ENCODE results near the gene CNTNAP2. TPM values are rescaled to one million over a fixed set of nuclear protein-coding genes. Genes with fewer than 3 reads are reported as not detected.

The CNTNAP2 gene
- total and polyA plus RNA-seq, 9 of the 15 experiments (the other 6 are each of a cell fraction or from before 2014, with no cell fraction given) = 0.04 to 0.62 (median 0.09) TPM; not detected in 4

GRCh38 chr7:147321504-147321903, 1204.9 kb downstream of the CNTNAP2 start:
- Histone ChIP-seq H3K79me2 (ENCODE audit: control insufficient read depth, insufficient read depth, low read length) (no peaks in the 10 kb centered on the region), H3K36me3 (ENCODE audit: control insufficient read depth, insufficient read depth, low read length) (no peaks in the 10 kb centered on the region), H3K9me3 (replicated peaks; ENCODE audit: control insufficient read depth, insufficient read depth, low read depth, low read length) (no peaks in the 10 kb centered on the region), H3K4me1 (replicated peaks in 1 of 2; ENCODE audit: control insufficient read depth in 2 of 2, insufficient read depth in 2 of 2, low read length in 2 of 2) (no peaks in the 10 kb centered on the region), H4K20me1 (replicated peaks; ENCODE audit: control insufficient read depth, insufficient read depth, low read length) (no peaks in the 10 kb centered on the region), H3K27ac (ENCODE audit: extremely low read depth, low read depth, low read length) (no peak overlapping the region), H3K4me2 (ENCODE audit: insufficient read depth, low read length) (no peak overlapping the region), H3K9me1 (ENCODE audit: control insufficient read depth, insufficient read depth, low read length) (no peaks in the 10 kb centered on the region), H2AFZ (ENCODE audit: low read depth, low read length) (no peak overlapping the region), H3K4me3 (no peak overlapping the region), H3K27me3 (ENCODE audit: control insufficient read depth in 2 of 2, insufficient read depth in 2 of 2, low read length in 2 of 2) (no peaks in the 10 kb centered on the region), H3K9ac (ENCODE audit: insufficient read depth in 1 of 2, low read depth in 2 of 2, low read length in 2 of 2) (no peak overlapping the region)
- ATAC-seq (no peak), FAIRE-seq (no peak), DNase-seq (ENCODE audit: extremely low read depth in 1 of 4, low spot score in 3 of 4) (no peak)
- TF ChIP-seq XRCC4 (IDR thresholded peaks at IDR 0.05; ENCODE audit: extremely low read depth, insufficient read depth, insufficient read length) = no peak
- TF ChIP-seq SRSF1 (IDR thresholded peaks at IDR 0.05; ENCODE audit: low read depth, low read length) = no peak
- TF ChIP-seq ZBTB34 (CRISPR knock-in tag; IDR thresholded peaks at IDR 0.05) = no peak
- no peak for TF ChIP-seq MCM2 (IDR thresholded peaks at IDR 0.05; ENCODE audit: low read depth)
- TF ChIP-seq ZFP1 (CRISPR knock-in tag; IDR thresholded peaks at IDR 0.05) = no peak
- TF ChIP-seq, protein P1, sequence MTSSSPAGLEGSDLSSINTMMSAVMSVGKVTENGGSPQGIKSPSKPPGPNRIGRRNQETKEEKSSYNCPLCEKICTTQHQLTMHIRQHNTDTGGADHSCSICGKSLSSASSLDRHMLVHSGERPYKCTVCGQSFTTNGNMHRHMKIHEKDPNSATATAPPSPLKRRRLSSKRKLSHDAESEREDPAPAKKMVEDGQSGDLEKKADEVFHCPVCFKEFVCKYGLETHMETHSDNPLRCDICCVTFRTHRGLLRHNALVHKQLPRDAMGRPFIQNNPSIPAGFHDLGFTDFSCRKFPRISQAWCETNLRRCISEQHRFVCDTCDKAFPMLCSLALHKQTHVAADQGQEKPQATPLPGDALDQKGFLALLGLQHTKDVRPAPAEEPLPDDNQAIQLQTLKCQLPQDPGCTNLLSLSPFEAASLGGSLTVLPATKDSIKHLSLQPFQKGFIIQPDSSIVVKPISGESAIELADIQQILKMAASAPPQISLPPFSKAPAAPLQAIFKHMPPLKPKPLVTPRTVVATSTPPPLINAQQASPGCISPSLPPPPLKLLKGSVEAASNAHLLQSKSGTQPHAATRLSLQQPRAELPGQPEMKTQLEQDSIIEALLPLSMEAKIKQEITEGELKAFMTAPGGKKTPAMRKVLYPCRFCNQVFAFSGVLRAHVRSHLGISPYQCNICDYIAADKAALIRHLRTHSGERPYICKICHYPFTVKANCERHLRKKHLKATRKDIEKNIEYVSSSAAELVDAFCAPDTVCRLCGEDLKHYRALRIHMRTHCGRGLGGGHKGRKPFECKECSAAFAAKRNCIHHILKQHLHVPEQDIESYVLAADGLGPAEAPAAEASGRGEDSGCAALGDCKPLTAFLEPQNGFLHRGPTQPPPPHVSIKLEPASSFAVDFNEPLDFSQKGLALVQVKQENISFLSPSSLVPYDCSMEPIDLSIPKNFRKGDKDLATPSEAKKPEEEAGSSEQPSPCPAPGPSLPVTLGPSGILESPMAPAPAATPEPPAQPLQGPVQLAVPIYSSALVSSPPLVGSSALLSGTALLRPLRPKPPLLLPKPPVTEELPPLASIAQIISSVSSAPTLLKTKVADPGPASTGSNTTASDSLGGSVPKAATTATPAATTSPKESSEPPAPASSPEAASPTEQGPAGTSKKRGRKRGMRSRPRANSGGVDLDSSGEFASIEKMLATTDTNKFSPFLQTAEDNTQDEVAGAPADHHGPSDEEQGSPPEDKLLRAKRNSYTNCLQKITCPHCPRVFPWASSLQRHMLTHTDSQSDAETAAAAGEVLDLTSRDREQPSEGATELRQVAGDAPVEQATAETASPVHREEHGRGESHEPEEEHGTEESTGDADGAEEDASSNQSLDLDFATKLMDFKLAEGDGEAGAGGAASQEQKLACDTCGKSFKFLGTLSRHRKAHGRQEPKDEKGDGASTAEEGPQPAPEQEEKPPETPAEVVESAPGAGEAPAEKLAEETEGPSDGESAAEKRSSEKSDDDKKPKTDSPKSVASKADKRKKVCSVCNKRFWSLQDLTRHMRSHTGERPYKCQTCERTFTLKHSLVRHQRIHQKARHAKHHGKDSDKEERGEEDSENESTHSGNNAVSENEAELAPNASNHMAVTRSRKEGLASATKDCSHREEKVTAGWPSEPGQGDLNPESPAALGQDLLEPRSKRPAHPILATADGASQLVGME (CRISPR knock-in tag; IDR thresholded peaks at IDR 0.05) = no peak
- no peak for TF ChIP-seq POLR2AphosphoS2 (IDR thresholded peaks at IDR 0.05; ENCODE audit: low read length)
- TF ChIP-seq ETV5 (CRISPR knock-in tag; IDR thresholded peaks at IDR 0.05; ENCODE audit: low read depth) = no peak
- no peak for TF ChIP-seq CBX8 (IDR thresholded peaks at IDR 0.05; ENCODE audit: borderline replicate concordance, extremely low read depth, low read depth, low read length, poor library complexity, severe bottlenecking)
- TF ChIP-seq, protein P2, sequence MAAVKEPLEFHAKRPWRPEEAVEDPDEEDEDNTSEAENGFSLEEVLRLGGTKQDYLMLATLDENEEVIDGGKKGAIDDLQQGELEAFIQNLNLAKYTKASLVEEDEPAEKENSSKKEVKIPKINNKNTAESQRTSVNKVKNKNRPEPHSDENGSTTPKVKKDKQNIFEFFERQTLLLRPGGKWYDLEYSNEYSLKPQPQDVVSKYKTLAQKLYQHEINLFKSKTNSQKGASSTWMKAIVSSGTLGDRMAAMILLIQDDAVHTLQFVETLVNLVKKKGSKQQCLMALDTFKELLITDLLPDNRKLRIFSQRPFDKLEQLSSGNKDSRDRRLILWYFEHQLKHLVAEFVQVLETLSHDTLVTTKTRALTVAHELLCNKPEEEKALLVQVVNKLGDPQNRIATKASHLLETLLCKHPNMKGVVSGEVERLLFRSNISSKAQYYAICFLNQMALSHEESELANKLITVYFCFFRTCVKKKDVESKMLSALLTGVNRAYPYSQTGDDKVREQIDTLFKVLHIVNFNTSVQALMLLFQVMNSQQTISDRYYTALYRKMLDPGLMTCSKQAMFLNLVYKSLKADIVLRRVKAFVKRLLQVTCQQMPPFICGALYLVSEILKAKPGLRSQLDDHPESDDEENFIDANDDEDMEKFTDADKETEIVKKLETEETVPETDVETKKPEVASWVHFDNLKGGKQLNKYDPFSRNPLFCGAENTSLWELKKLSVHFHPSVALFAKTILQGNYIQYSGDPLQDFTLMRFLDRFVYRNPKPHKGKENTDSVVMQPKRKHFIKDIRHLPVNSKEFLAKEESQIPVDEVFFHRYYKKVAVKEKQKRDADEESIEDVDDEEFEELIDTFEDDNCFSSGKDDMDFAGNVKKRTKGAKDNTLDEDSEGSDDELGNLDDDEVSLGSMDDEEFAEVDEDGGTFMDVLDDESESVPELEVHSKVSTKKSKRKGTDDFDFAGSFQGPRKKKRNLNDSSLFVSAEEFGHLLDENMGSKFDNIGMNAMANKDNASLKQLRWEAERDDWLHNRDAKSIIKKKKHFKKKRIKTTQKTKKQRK (IDR thresholded peaks at IDR 0.05; ENCODE audit: borderline replicate concordance, low read depth, low read length) = no peak
- TF ChIP-seq ZNF77 (CRISPR knock-in tag; IDR thresholded peaks at IDR 0.05) = no peak
- WGBS (ENCODE audit: insufficient coverage, low coverage, missing lambda C conversion rate) = 2% methylated on average over 2 of the region's 2 CpGs
- no TSS peak for BruUV-seq (replicated peaks)
- intact Hi-C loops (cut with micrococcal nuclease) (no loop called here), in situ Hi-C loops (cut with MboI) (no loop called here)
- ChIA-PET POLR2A (no interaction called here), CTCF (ENCODE audit: low intra/inter-chr PET ratio) (no interaction called here)
